Measurements from ENCODE around the gene RASGEF1C.

DNA sequence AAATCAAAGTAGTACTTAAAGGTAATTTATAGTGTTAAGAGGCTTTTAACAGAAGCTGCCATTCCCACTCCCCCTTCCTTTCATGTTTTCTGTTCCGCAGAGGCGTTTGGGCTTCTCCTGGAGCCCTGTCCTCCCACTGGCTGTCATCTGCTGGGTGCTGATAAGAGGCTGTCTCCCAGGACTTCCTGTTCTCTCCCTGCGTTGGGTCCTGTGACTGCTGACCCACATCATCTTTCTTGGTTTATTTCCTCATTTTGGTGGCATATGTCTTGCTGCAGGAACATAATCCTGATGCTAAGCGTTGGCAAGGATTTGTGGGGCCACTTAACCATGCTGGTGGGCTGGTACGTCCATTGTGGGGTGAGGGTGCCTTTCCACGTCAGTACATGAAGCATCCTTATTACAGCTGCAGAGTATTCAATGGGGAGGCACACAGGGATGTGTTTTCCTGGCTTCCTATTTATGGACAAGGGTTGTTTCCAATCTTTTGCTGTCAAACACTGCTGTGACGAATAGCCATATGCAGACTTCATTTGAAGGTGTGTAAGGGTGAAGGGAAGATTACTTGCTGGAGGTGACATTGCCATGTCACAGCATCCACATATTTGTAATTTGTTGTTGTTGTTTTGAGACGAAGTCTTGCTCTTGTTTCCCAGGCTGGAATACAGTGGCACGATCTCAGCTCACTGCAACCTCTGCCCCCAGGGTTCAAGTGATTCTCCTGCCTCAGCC is 115.2 kb downstream of the RASGEF1C start:
- TF ChIP-seq, protein P1, sequence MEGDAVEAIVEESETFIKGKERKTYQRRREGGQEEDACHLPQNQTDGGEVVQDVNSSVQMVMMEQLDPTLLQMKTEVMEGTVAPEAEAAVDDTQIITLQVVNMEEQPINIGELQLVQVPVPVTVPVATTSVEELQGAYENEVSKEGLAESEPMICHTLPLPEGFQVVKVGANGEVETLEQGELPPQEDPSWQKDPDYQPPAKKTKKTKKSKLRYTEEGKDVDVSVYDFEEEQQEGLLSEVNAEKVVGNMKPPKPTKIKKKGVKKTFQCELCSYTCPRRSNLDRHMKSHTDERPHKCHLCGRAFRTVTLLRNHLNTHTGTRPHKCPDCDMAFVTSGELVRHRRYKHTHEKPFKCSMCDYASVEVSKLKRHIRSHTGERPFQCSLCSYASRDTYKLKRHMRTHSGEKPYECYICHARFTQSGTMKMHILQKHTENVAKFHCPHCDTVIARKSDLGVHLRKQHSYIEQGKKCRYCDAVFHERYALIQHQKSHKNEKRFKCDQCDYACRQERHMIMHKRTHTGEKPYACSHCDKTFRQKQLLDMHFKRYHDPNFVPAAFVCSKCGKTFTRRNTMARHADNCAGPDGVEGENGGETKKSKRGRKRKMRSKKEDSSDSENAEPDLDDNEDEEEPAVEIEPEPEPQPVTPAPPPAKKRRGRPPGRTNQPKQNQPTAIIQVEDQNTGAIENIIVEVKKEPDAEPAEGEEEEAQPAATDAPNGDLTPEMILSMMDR (conservative IDR thresholded peaks at IDR 0.05; ENCODE audit: low read depth, low read length): no peak
- no peak for TF ChIP-seq EZH2phosphoT487 (IDR thresholded peaks at IDR 0.05; ENCODE audit: borderline replicate concordance, low read length)

All from PC-3 (cell line).